ENCODE measurements around the gene SNX24. TPM values are rescaled to one million over a fixed set of nuclear protein-coding genes. Genes with fewer than 3 reads are reported as not detected.

SNX24 gene
- total RNA-seq, 1 experiment from 2014 or later: 10.3 TPM

DNA sequence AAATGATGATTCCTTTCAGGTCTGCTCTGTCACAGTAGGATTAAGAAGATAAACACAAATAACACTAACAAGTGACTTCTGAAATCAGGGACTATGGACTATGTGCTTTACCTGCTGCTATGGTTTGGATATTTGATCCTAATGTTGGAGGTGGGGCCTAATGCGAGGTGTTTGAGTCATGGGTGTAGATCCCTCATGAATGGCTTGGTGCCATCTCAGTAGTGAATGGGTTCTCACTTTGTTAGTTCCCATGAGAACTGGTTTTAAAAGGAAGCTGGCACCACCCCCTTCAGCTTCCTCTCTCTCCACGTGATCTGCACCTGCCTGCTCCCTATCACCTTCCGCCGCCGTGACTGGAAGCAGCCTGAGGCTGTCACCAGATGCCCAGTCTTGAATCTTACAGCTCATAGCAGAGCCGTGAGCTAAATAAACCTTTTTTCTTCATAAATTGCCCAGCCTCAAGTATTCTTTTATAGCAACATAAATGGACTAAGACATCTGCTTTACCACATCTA is 187.8 kb downstream of the SNX24 start:
- Histone ChIP-seq H3K4me2 (ENCODE audit: low read length) (no peak overlapping the region), H3K9me2 (replicated peaks; ENCODE audit: low read length) (no peaks in the 10 kb centered on the region), H4K20me1 (ENCODE audit: low read length) (no peaks in the 10 kb centered on the region), H3K9ac (ENCODE audit: low read length) (no peak overlapping the region), H3K4me1 (ENCODE audit: insufficient read depth, low read length) (0 out of 2 replicates have a peak, but pooled peaks cover 8% of the 10 kb centered on the region), H2AFZ (ENCODE audit: low read length) (no peak overlapping the region), H3K27me3 (ENCODE audit: low read length) (no peaks in the 10 kb centered on the region), H3K9me3 (ENCODE audit: low read length) (no peaks in the 10 kb centered on the region), H3K27ac (ENCODE audit: low read length) (no peak overlapping the region), H3K4me3 (ENCODE audit: low read length) (no peak overlapping the region), H3K79me2 (ENCODE audit: low read length) (no peaks in the 10 kb centered on the region), H3K36me3 (ENCODE audit: low read depth, low read length) (no peaks in the 10 kb centered on the region), H3F3A (ENCODE audit: low read length, unreplicated experiment) (no peaks in the 10 kb centered on the region)
- intact Hi-C loops (cut with micrococcal nuclease): loop anchor here (10.0 kb wide), 2 partner anchors 188 to 308 kb away; partner anchors contain the start of gene SNX24
- POLR2A ChIA-PET (ENCODE audit: unreplicated experiment): no interaction called here
- no peak for TF ChIP-seq CTCF (conservative IDR thresholded peaks at IDR 0.05; ENCODE audit: low read depth, low read length)
- no peak for TF ChIP-seq EZH2 (IDR thresholded peaks at IDR 0.05; ENCODE audit: low read length, unreplicated experiment)
- TF ChIP-seq EZH2phosphoT487 (IDR thresholded peaks at IDR 0.05; ENCODE audit: borderline replicate concordance, low read length): no peak
- DNase-seq (peak; percentile 39), ATAC-seq (no peak)
- no TSS peak for BruUV-seq (replicated peaks)
- CTCF ChIA-PET: interaction anchor here (0.5 kb wide), 1 partner anchor 601 kb away, joined by 4 read pairs; no protein-coding TSS in a partner anchor

- DNase-seq: peak; percentile 66
- Histone ChIP-seq H3K36me3 (ENCODE audit: low read depth, low read length) (no peaks in the 10 kb centered on the region), H3K9me3 (ENCODE audit: low read length) (no peaks in the 10 kb centered on the region), H3K4me3 (ENCODE audit: low read length) (peak overlapping the region; percentile 90), H3K27me3 (ENCODE audit: low read length) (no peaks in the 10 kb centered on the region), H3K9me2 (replicated peaks; ENCODE audit: low read length) (no peaks in the 10 kb centered on the region), H2AFZ (ENCODE audit: low read length) (peak overlapping the region; percentile 93), H3K9ac (ENCODE audit: low read length) (peak overlapping the region; percentile 69; the same call in 1 of the 2 replicates), H3K4me1 (ENCODE audit: insufficient read depth, low read length) (0 out of 2 replicates have a peak, but pooled peaks cover 8% of the 10 kb centered on the region), H3K4me2 (ENCODE audit: low read length) (peak overlapping the region; percentile 98), H3F3A (ENCODE audit: low read length, unreplicated experiment) (no peaks in the 10 kb centered on the region), H4K20me1 (ENCODE audit: low read length) (no peaks in the 10 kb centered on the region), H3K27ac (ENCODE audit: low read length) (no peak overlapping the region), H3K79me2 (ENCODE audit: low read length) (no peaks in the 10 kb centered on the region)
- no TSS peak for BruUV-seq (replicated peaks)
- CTCF ChIA-PET: interaction anchor here (0.5 kb wide), 1 partner anchor 340 kb away, joined by 15 read pairs; no protein-coding TSS in a partner anchor
- ATAC-seq: peak; percentile 42
- intact Hi-C loops (cut with micrococcal nuclease): loop anchor here (10.0 kb wide), 2 partner anchors 191 to 311 kb away; partner anchors contain the start of gene SNX24
- POLR2A ChIA-PET (ENCODE audit: unreplicated experiment): no interaction called here
- TF ChIP-seq EZH2phosphoT487 (IDR thresholded peaks at IDR 0.05; ENCODE audit: borderline replicate concordance, low read length) (no peak), EZH2 (IDR thresholded peaks at IDR 0.05; ENCODE audit: low read length, unreplicated experiment) (no peak), CTCF (conservative IDR thresholded peaks at IDR 0.05; ENCODE audit: low read depth, low read length) (no peak)
These were observed 190.0 kb downstream of the SNX24 start for GRCh38 chr5:123035360-123035917.

All from PC-3 (cell line).